BLaER1 treated with 17β-estradiol and CSF1 and Interleukin-3, amounts not matched to agents 10 nM and 100 nM (cell line): ENCODE data around the gene STOM.
"Not testable (repeated sequence)": the region's sequence is repeated elsewhere in the genome, so short reads cannot be mapped to it uniquely, and the experiment has no call there.

Source experiments
- H3K27ac ChIP-seq, 11 experiments: shearing (Covaris generic); formaldehyde crosslinking; 2 replicates each; pipeline ENCODE4 v1.8.1; 2022
- H3K27me3 ChIP-seq, 11 experiments: shearing (Covaris generic); formaldehyde crosslinking; 2 replicates each; pipeline ENCODE4 v1.8.1; 2022
- H3K36me3 ChIP-seq, 11 experiments: shearing (Covaris generic); formaldehyde crosslinking; 2 replicates each; pipeline ENCODE4 v1.8.1; 2022
- H3K4me1 ChIP-seq, 10 experiments: shearing (Covaris generic); formaldehyde crosslinking; 2 replicates each; pipeline ENCODE4 v1.8.1; 2022
- H3K4me2 ChIP-seq, 11 experiments: shearing (Covaris generic); formaldehyde crosslinking; 2 replicates each; pipeline ENCODE4 v1.8.1; 2022
- H3K4me3 ChIP-seq, 10 experiments: shearing (Covaris generic); formaldehyde crosslinking; 2 replicates each; pipeline ENCODE4 v1.8.1; 2022
- H3K9ac ChIP-seq, 11 experiments: shearing (Covaris generic); formaldehyde crosslinking; 2 replicates each; pipeline ENCODE4 v1.8.1; 2022
- H3K9me3 ChIP-seq, 11 experiments: shearing (Covaris generic); formaldehyde crosslinking; replicated peaks in 1 of 11; 2 replicates each; pipeline ENCODE4 v1.8.1; 2022
- H4K20me1 ChIP-seq, 11 experiments: shearing (Covaris generic); formaldehyde crosslinking; 2 replicates each; pipeline ENCODE4 v1.8.1; 2022
- Cebpa-rat ChIP-seq, 11 experiments: shearing (Covaris generic); IDR thresholded peaks; 2 replicates each; pipeline ENCODE4 v1.8.1; 2022

STOM gene

GRCh38 chr9:121369595-121370265 lies at the start of gene STOM:
Gene STOM (minus strand): TSS chr9:121370250. CDS start chr9:121370187, 63 bp downstream.
- no peak for TF ChIP-seq Cebpa-rat (IDR thresholded peaks at IDR 0.05)
- Histone ChIP-seq H3K27me3 (peaks cover 20 to 38% (median 34%) of the 10 kb centered on the region in 11 experiments), H3K27ac (peak within 1 kb of the TSS in 6 of 11 experiments; percentile 17 to 57 (median 36); a peak in 10 of 22 replicates), H3K36me3 (no peaks in the 10 kb centered on the region), H3K9ac (peak within 1 kb of the TSS; percentile 39 to 75 (median 63); a peak in 21 of 22 replicates), H4K20me1 (no peaks in the 10 kb centered on the region), H3K4me1 (peaks cover 11 to 38% (median 24%) of the 10 kb centered on the region in 10 experiments), H3K9me3 (peaks cover 5 to 21% (median 14%) of the 10 kb centered on the region in 11 experiments; a peak in 19 of 22 replicates), H3K4me2 (peak within 1 kb of the TSS; percentile 82 to 95 (median 89)), H3K4me3 (peak within 1 kb of the TSS; percentile 54 to 69 (median 59))

GRCh38 chr9:121411993-121412392 lies 41.9 kb upstream of the STOM start:
- Histone ChIP-seq H3K4me3 (no peak overlapping the region), H3K4me2 (no peak overlapping the region), H3K4me1 (no peaks in the 10 kb centered on the region), H3K27ac (no peak overlapping the region), H3K9ac (no peak overlapping the region), H3K36me3 (no peaks in the 10 kb centered on the region), H4K20me1 (no peaks in the 10 kb centered on the region), H3K9me3 (peaks cover 0 to 3% (median 0%) of the 10 kb centered on the region in 11 experiments; a peak in 3 of 22 replicates), H3K27me3 (no peaks in the 10 kb centered on the region)
- TF ChIP-seq Cebpa-rat (IDR thresholded peaks at IDR 0.05) = no peak

- H3K4me3 ChIP-seq = no peak overlapping the region; a peak in 1 of 20 replicates
- peaks cover 11 to 41% (median 23%) of the 10 kb centered on the region in 11 experiments for H3K9me3 ChIP-seq
- H3K27me3 ChIP-seq = no peaks in the 10 kb centered on the region
- peaks cover 0 to 5% (median 0%) of the 10 kb centered on the region in 11 experiments; a peak in 1 of 22 replicates for H3K36me3 ChIP-seq
- no peak for TF ChIP-seq Cebpa-rat (IDR thresholded peaks at IDR 0.05)
- H3K9ac ChIP-seq = no peak overlapping the region
- no peaks in the 10 kb centered on the region for H3K4me1 ChIP-seq
- no peak overlapping the region for H3K4me2 ChIP-seq
- H4K20me1 ChIP-seq = no peaks in the 10 kb centered on the region
- no peak overlapping the region for H3K27ac ChIP-seq
Measured at GRCh38 chr9:121405899-121406298, 35.8 kb upstream of the STOM start.

- Histone ChIP-seq H3K9ac (no peak overlapping the region), H3K27me3 (no peaks in the 10 kb centered on the region), H3K4me1 (no peaks in the 10 kb centered on the region), H4K20me1 (no peaks in the 10 kb centered on the region), H3K4me2 (no peak overlapping the region), H3K9me3 (peaks cover 11 to 41% (median 23%) of the 10 kb centered on the region in 11 experiments), H3K27ac (no peak overlapping the region), H3K36me3 (peaks cover 0 to 5% (median 0%) of the 10 kb centered on the region in 11 experiments; a peak in 1 of 22 replicates), H3K4me3 (no peak overlapping the region)
- TF ChIP-seq Cebpa-rat (IDR thresholded peaks at IDR 0.05) = no peak
Measured at GRCh38 chr9:121404906-121405305, 34.9 kb upstream of the STOM start.

GRCh38 chr9:121399883-121400607 lies 30.0 kb upstream of the STOM start:
- peaks cover 15 to 34% (median 25%) of the 10 kb centered on the region in 11 experiments; a peak in 21 of 22 replicates for H3K9me3 ChIP-seq
- H3K4me2 ChIP-seq = no peak overlapping the region
- H3K4me1 ChIP-seq = peaks cover 0 to 7% (median 0%) of the 10 kb centered on the region in 10 experiments; a peak in 4 of 20 replicates
- no peak overlapping the region for H3K27ac ChIP-seq
- no peak overlapping the region for H3K4me3 ChIP-seq
- no peaks in the 10 kb centered on the region for H3K36me3 ChIP-seq
- H4K20me1 ChIP-seq = no peaks in the 10 kb centered on the region
- no peak overlapping the region for H3K9ac ChIP-seq
- H3K27me3 ChIP-seq = no peaks in the 10 kb centered on the region
- TF ChIP-seq Cebpa-rat (IDR thresholded peaks at IDR 0.05) = no peak

GRCh38 chr9:121399126-121399882 lies 29.3 kb upstream of the STOM start:
- no peak overlapping the region for H3K4me3 ChIP-seq
- no peaks in the 10 kb centered on the region for H4K20me1 ChIP-seq
- peaks cover 0 to 14% (median 4%) of the 10 kb centered on the region in 10 experiments; a peak in 11 of 20 replicates for H3K4me1 ChIP-seq
- peaks cover 10 to 28% (median 22%) of the 10 kb centered on the region in 11 experiments; a peak in 21 of 22 replicates for H3K9me3 ChIP-seq
- no peak for TF ChIP-seq Cebpa-rat (IDR thresholded peaks at IDR 0.05)
- no peaks in the 10 kb centered on the region for H3K27me3 ChIP-seq
- H3K4me2 ChIP-seq = no peak overlapping the region
- no peaks in the 10 kb centered on the region for H3K36me3 ChIP-seq
- no peak overlapping the region for H3K9ac ChIP-seq
- H3K27ac ChIP-seq = no peak overlapping the region

GRCh38 chr9:121398374-121398773 lies 28.3 kb upstream of the STOM start:
- TF ChIP-seq Cebpa-rat (IDR thresholded peaks at IDR 0.05) = no peak
- no peak overlapping the region for H3K4me2 ChIP-seq
- peaks cover 0 to 24% (median 12%) of the 10 kb centered on the region in 10 experiments; a peak in 17 of 20 replicates for H3K4me1 ChIP-seq
- no peaks in the 10 kb centered on the region for H3K36me3 ChIP-seq
- no peaks in the 10 kb centered on the region for H4K20me1 ChIP-seq
- H3K4me3 ChIP-seq = no peak overlapping the region
- H3K27me3 ChIP-seq = no peaks in the 10 kb centered on the region
- peaks cover 10 to 24% (median 18%) of the 10 kb centered on the region in 11 experiments; a peak in 21 of 22 replicates for H3K9me3 ChIP-seq
- H3K27ac ChIP-seq = no peak overlapping the region
- H3K9ac ChIP-seq = no peak overlapping the region

- not testable (repeated sequence) for H4K20me1 ChIP-seq, H3K36me3 ChIP-seq, H3K27ac ChIP-seq, H3K4me2 ChIP-seq, H3K9ac ChIP-seq, H3K27me3 ChIP-seq, H3K4me3 ChIP-seq
- Histone ChIP-seq H3K9me3 (peaks cover 9 to 17% (median 15%) of the 10 kb centered on the region in 11 experiments; a peak in 20 of 22 replicates), H3K4me1 (peaks cover 0 to 35% (median 16%) of the 10 kb centered on the region in 10 experiments; a peak in 17 of 20 replicates)
Measured at GRCh38 chr9:121397277-121397676, 27.2 kb upstream of the STOM start.
